ENCODE data around the gene GDF7.
A peak's percentile ranks its signal among the peaks of the same experiment; 100 is the strongest.

Gene GDF7

GRCh38 chr2:20634507-20635112 lies 32.3 kb upstream of the GDF7 start:
- no peak for DNase-seq
- H2BK120ac ChIP-seq (ENCODE audit: low read depth, low read length), result no peak overlapping the region
- no peak overlapping the region for H3K9ac ChIP-seq (ENCODE audit: low read length)
- no peaks in the 10 kb centered on the region for H3K79me1 ChIP-seq (ENCODE audit: low read length)
- H3K18ac ChIP-seq (ENCODE audit: low read length), result no peak overlapping the region
- no peak overlapping the region for H3K4me3 ChIP-seq (ENCODE audit: low read length)
- no peaks in the 10 kb centered on the region for H3K36me3 ChIP-seq (ENCODE audit: control insufficient read depth, insufficient read depth, low read length)
- no peak overlapping the region for H3K4ac ChIP-seq (ENCODE audit: low read depth, low read length)
- no peaks in the 10 kb centered on the region for H3K27me3 ChIP-seq (ENCODE audit: insufficient read depth, low read length, poor library complexity)
- H3K56ac ChIP-seq (ENCODE audit: low read length), result no peak overlapping the region
- no peak overlapping the region for H2BK15ac ChIP-seq (replicated peaks; ENCODE audit: low read depth)
- no peak overlapping the region for H2AK5ac ChIP-seq (ENCODE audit: low read length)
- H3K27ac ChIP-seq (ENCODE audit: low read depth, low read length), result no peak overlapping the region
- H3K4me2 ChIP-seq (ENCODE audit: low read length), result no peak overlapping the region
- H4K5ac ChIP-seq (ENCODE audit: low read length), result no peak overlapping the region
- H4K8ac ChIP-seq (ENCODE audit: low read depth, low read length), result no peak overlapping the region
- no CpG with 5 or more reads among the region's 9 CpGs for WGBS (ENCODE audit: extremely low coverage, insufficient coverage, low lambda C conversion rate)
- H3K79me2 ChIP-seq (ENCODE audit: control insufficient read depth, insufficient read depth, low read length), result no peaks in the 10 kb centered on the region
- peaks cover 2% of the 10 kb centered on the region for H3K4me1 ChIP-seq (ENCODE audit: control insufficient read depth, low read depth, low read length)
- no peak overlapping the region for H3K23ac ChIP-seq (ENCODE audit: low read length)
- no peak overlapping the region for H2BK5ac ChIP-seq (ENCODE audit: low read length)

GRCh38 chr2:20635113-20635510 lies 31.8 kb upstream of the GDF7 start:
- H4K5ac ChIP-seq (ENCODE audit: low read length), result no peak overlapping the region
- H3K4me3 ChIP-seq (ENCODE audit: low read length), result no peak overlapping the region
- no peak overlapping the region for H3K4ac ChIP-seq (ENCODE audit: low read depth, low read length)
- H4K8ac ChIP-seq (ENCODE audit: low read depth, low read length), result no peak overlapping the region
- H3K18ac ChIP-seq (ENCODE audit: low read length), result no peak overlapping the region
- no peaks in the 10 kb centered on the region for H3K79me2 ChIP-seq (ENCODE audit: control insufficient read depth, insufficient read depth, low read length)
- DNase-seq, result no peak
- no peaks in the 10 kb centered on the region for H3K36me3 ChIP-seq (ENCODE audit: control insufficient read depth, insufficient read depth, low read length)
- H2AK5ac ChIP-seq (ENCODE audit: low read length), result no peak overlapping the region
- H3K4me2 ChIP-seq (ENCODE audit: low read length), result no peak overlapping the region
- no peak overlapping the region for H3K23ac ChIP-seq (ENCODE audit: low read length)
- H2BK5ac ChIP-seq (ENCODE audit: low read length), result no peak overlapping the region
- H2BK15ac ChIP-seq (replicated peaks; ENCODE audit: low read depth), result no peak overlapping the region
- H3K27me3 ChIP-seq (ENCODE audit: insufficient read depth, low read length, poor library complexity), result no peaks in the 10 kb centered on the region
- H3K56ac ChIP-seq (ENCODE audit: low read length), result no peak overlapping the region
- no peak overlapping the region for H2BK120ac ChIP-seq (ENCODE audit: low read depth, low read length)
- H3K27ac ChIP-seq (ENCODE audit: low read depth, low read length), result no peak overlapping the region
- no peaks in the 10 kb centered on the region for H3K79me1 ChIP-seq (ENCODE audit: low read length)
- H3K9ac ChIP-seq (ENCODE audit: low read length), result no peak overlapping the region
- peaks cover 2% of the 10 kb centered on the region for H3K4me1 ChIP-seq (ENCODE audit: control insufficient read depth, low read depth, low read length)
- no CpG with 5 or more reads among the region's 5 CpGs for WGBS (ENCODE audit: extremely low coverage, insufficient coverage, low lambda C conversion rate)

GRCh38 chr2:20635675-20636584 lies 31.0 kb upstream of the GDF7 start:
- peaks cover 2% of the 10 kb centered on the region for H3K4me1 ChIP-seq (ENCODE audit: control insufficient read depth, low read depth, low read length)
- DNase-seq, result peak; percentile 85
- no peak overlapping the region for H2BK120ac ChIP-seq (ENCODE audit: low read depth, low read length)
- no peak overlapping the region for H3K18ac ChIP-seq (ENCODE audit: low read length)
- H3K23ac ChIP-seq (ENCODE audit: low read length), result no peak overlapping the region
- no peaks in the 10 kb centered on the region for H3K36me3 ChIP-seq (ENCODE audit: control insufficient read depth, insufficient read depth, low read length)
- H2BK5ac ChIP-seq (ENCODE audit: low read length), result no peak overlapping the region
- no peaks in the 10 kb centered on the region for H3K27me3 ChIP-seq (ENCODE audit: insufficient read depth, low read length, poor library complexity)
- peak overlapping the region; percentile 85 for H3K56ac ChIP-seq (ENCODE audit: low read length)
- no peak overlapping the region for H3K4me2 ChIP-seq (ENCODE audit: low read length)
- no peak overlapping the region for H4K8ac ChIP-seq (ENCODE audit: low read depth, low read length)
- no peak overlapping the region for H3K27ac ChIP-seq (ENCODE audit: low read depth, low read length)
- no peak overlapping the region for H3K4me3 ChIP-seq (ENCODE audit: low read length)
- no peak overlapping the region for H2BK15ac ChIP-seq (replicated peaks; ENCODE audit: low read depth)
- peak overlapping the region; percentile 64 for H3K9ac ChIP-seq (ENCODE audit: low read length)
- peak overlapping the region; percentile 81 for H4K5ac ChIP-seq (ENCODE audit: low read length)
- no CpG with 5 or more reads among the region's 32 CpGs for WGBS (ENCODE audit: extremely low coverage, insufficient coverage, low lambda C conversion rate)
- H3K79me2 ChIP-seq (ENCODE audit: control insufficient read depth, insufficient read depth, low read length), result no peaks in the 10 kb centered on the region
- H3K4ac ChIP-seq (ENCODE audit: low read depth, low read length), result no peak overlapping the region
- no peak overlapping the region for H2AK5ac ChIP-seq (ENCODE audit: low read length)
- no peaks in the 10 kb centered on the region for H3K79me1 ChIP-seq (ENCODE audit: low read length)

- no peak overlapping the region for H2BK120ac ChIP-seq (ENCODE audit: low read depth, low read length)
- DNase-seq, result no peak
- no peak overlapping the region for H3K9ac ChIP-seq (ENCODE audit: low read length)
- H3K79me1 ChIP-seq (ENCODE audit: low read length), result no peaks in the 10 kb centered on the region
- H2BK15ac ChIP-seq (replicated peaks; ENCODE audit: low read depth), result no peak overlapping the region
- H3K4me1 ChIP-seq (ENCODE audit: control insufficient read depth, low read depth, low read length), result peaks cover 2% of the 10 kb centered on the region
- no peak overlapping the region for H2BK5ac ChIP-seq (ENCODE audit: low read length)
- no peak overlapping the region for H3K56ac ChIP-seq (ENCODE audit: low read length)
- no peak overlapping the region for H4K5ac ChIP-seq (ENCODE audit: low read length)
- H3K4me2 ChIP-seq (ENCODE audit: low read length), result no peak overlapping the region
- H3K79me2 ChIP-seq (ENCODE audit: control insufficient read depth, insufficient read depth, low read length), result no peaks in the 10 kb centered on the region
- H3K18ac ChIP-seq (ENCODE audit: low read length), result no peak overlapping the region
- H4K8ac ChIP-seq (ENCODE audit: low read depth, low read length), result no peak overlapping the region
- no CpG with 5 or more reads among the region's 13 CpGs for WGBS (ENCODE audit: extremely low coverage, insufficient coverage, low lambda C conversion rate)
- no peak overlapping the region for H3K27ac ChIP-seq (ENCODE audit: low read depth, low read length)
- H2AK5ac ChIP-seq (ENCODE audit: low read length), result no peak overlapping the region
- no peak overlapping the region for H3K23ac ChIP-seq (ENCODE audit: low read length)
- H3K4me3 ChIP-seq (ENCODE audit: low read length), result no peak overlapping the region
- no peak overlapping the region for H3K4ac ChIP-seq (ENCODE audit: low read depth, low read length)
- no peaks in the 10 kb centered on the region for H3K36me3 ChIP-seq (ENCODE audit: control insufficient read depth, insufficient read depth, low read length)
- H3K27me3 ChIP-seq (ENCODE audit: insufficient read depth, low read length, poor library complexity), result no peaks in the 10 kb centered on the region
Observed at GRCh38 chr2:20637147-20637546, 29.8 kb upstream of the GDF7 start.

- no peaks in the 10 kb centered on the region for H3K79me1 ChIP-seq (ENCODE audit: low read length)
- H3K4me3 ChIP-seq (ENCODE audit: low read length), result no peak overlapping the region
- no peak overlapping the region for H3K23ac ChIP-seq (ENCODE audit: low read length)
- no peak overlapping the region for H3K56ac ChIP-seq (ENCODE audit: low read length)
- no peak overlapping the region for H3K9ac ChIP-seq (ENCODE audit: low read length)
- no peak overlapping the region for H3K4ac ChIP-seq (ENCODE audit: low read depth, low read length)
- H4K5ac ChIP-seq (ENCODE audit: low read length), result no peak overlapping the region
- no peak overlapping the region for H2BK120ac ChIP-seq (ENCODE audit: low read depth, low read length)
- no peak overlapping the region for H3K27ac ChIP-seq (ENCODE audit: low read depth, low read length)
- H4K8ac ChIP-seq (ENCODE audit: low read depth, low read length), result no peak overlapping the region
- no peak overlapping the region for H3K18ac ChIP-seq (ENCODE audit: low read length)
- H3K4me1 ChIP-seq (ENCODE audit: control insufficient read depth, low read depth, low read length), result peaks cover 2% of the 10 kb centered on the region
- H2BK5ac ChIP-seq (ENCODE audit: low read length), result no peak overlapping the region
- no peak for DNase-seq
- no peak overlapping the region for H3K4me2 ChIP-seq (ENCODE audit: low read length)
- WGBS (ENCODE audit: extremely low coverage, insufficient coverage, low lambda C conversion rate), result no CpG with 5 or more reads among the region's 13 CpGs
- no peak overlapping the region for H2BK15ac ChIP-seq (replicated peaks; ENCODE audit: low read depth)
- no peaks in the 10 kb centered on the region for H3K79me2 ChIP-seq (ENCODE audit: control insufficient read depth, insufficient read depth, low read length)
- no peaks in the 10 kb centered on the region for H3K27me3 ChIP-seq (ENCODE audit: insufficient read depth, low read length, poor library complexity)
- H2AK5ac ChIP-seq (ENCODE audit: low read length), result no peak overlapping the region
- H3K36me3 ChIP-seq (ENCODE audit: control insufficient read depth, insufficient read depth, low read length), result no peaks in the 10 kb centered on the region
Observed at GRCh38 chr2:20638014-20638413, 28.9 kb upstream of the GDF7 start.

Measured in mesendoderm (in vitro differentiated cells).